Lower leg skin (tissue), 3 donors: Measurements from ENCODE around the gene SLC25A13.

ENCODE experiments used
- POLR2A ChIP-seq, 2 donors: fragments of 450-650 bp; IDR thresholded peaks; one replicate each; pipeline ENCODE4 v1.6.1; 2016 to 2017; ENCODE audit warnings: antibody characterized with exemption in 2 of 2, mild to moderate bottlenecking in 1 of 2, moderate library complexity in 1 of 2
- TF ChIP-seq, protein P1 (sequence below), 3 donors: fragments of 450-650 bp; IDR thresholded peaks; one replicate each; pipeline ENCODE4 v1.5.1; 2016; ENCODE audit warnings: antibody characterized with exemption in 3 of 3, mild to moderate bottlenecking in 3 of 3, moderate library complexity in 2 of 3

DNA sequence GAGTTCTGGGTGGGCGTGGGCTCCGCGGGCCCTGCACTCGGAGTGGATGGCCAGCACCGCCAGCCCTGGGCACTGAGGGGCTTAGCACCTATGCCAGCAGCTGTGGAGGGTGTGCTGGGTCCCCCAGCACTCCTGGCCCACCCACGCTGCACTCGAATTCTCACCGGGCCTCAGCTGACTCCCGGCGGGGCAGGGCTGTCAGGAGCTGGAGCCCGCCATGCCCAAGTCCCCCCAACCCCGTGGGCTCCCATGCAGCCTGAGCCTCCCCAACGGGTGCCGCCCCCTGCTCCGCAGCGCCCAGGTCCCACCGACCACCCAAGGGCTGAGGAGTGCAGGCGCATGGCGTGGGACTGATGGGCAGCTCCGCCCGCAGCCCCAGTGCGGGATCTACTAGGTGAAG lies 93.1 kb downstream of the SLC25A13 start:
- TF ChIP-seq, protein P1, sequence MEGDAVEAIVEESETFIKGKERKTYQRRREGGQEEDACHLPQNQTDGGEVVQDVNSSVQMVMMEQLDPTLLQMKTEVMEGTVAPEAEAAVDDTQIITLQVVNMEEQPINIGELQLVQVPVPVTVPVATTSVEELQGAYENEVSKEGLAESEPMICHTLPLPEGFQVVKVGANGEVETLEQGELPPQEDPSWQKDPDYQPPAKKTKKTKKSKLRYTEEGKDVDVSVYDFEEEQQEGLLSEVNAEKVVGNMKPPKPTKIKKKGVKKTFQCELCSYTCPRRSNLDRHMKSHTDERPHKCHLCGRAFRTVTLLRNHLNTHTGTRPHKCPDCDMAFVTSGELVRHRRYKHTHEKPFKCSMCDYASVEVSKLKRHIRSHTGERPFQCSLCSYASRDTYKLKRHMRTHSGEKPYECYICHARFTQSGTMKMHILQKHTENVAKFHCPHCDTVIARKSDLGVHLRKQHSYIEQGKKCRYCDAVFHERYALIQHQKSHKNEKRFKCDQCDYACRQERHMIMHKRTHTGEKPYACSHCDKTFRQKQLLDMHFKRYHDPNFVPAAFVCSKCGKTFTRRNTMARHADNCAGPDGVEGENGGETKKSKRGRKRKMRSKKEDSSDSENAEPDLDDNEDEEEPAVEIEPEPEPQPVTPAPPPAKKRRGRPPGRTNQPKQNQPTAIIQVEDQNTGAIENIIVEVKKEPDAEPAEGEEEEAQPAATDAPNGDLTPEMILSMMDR (IDR thresholded peaks at IDR 0.05): no peak
- TF ChIP-seq POLR2A (IDR thresholded peaks at IDR 0.05): no peak
